ENCODE measurements around the gene PTPRA. TPM values are rescaled to one million over a fixed set of nuclear protein-coding genes. Genes with fewer than 3 reads are reported as not detected.
"Not testable (repeated sequence)": the region's sequence is repeated elsewhere in the genome, so short reads cannot be mapped to it uniquely, and the experiment has no call there.

Gene PTPRA
- total and polyA plus RNA-seq, 9 donors: 37.4 to 60.5 (median 45.7) TPM

- 90% methylated on average over 4 of the region's 8 CpGs for WGBS (ENCODE audit: insufficient coverage)
- Histone ChIP-seq H3K36me3 (ENCODE audit: control insufficient read depth, insufficient read depth, low read length) (peaks cover 34% of the 10 kb centered on the region), H3K9me3 (replicated peaks; ENCODE audit: control insufficient read depth, low read depth, low read length) (no peaks in the 10 kb centered on the region), H3K4me1 (ENCODE audit: control insufficient read depth, insufficient read depth, low read length) (peaks cover 41% of the 10 kb centered on the region), H3K4me3 (ENCODE audit: low read length) (no peak overlapping the region), H3K27ac (ENCODE audit: low read length) (peak overlapping the region; percentile 91), H3K27me3 (ENCODE audit: control insufficient read depth, insufficient read depth, low read length) (no peaks in the 10 kb centered on the region)
- no peak for DNase-seq
Measured at GRCh38 chr20:3044336-3044965, 171.2 kb downstream of the PTPRA start.

- Histone ChIP-seq H3K9me3 (replicated peaks; ENCODE audit: control insufficient read depth, low read depth, low read length) (no peaks in the 10 kb centered on the region), H3K4me1 (ENCODE audit: control insufficient read depth, insufficient read depth, low read length) (peaks cover 41% of the 10 kb centered on the region), H3K27ac (ENCODE audit: low read length) (peak overlapping the region; percentile 91), H3K27me3 (ENCODE audit: control insufficient read depth, insufficient read depth, low read length) (no peaks in the 10 kb centered on the region), H3K4me3 (ENCODE audit: low read length) (peak overlapping the region; percentile 85), H3K36me3 (ENCODE audit: control insufficient read depth, insufficient read depth, low read length) (peaks cover 33% of the 10 kb centered on the region)
- under 1% methylated on average over 23 of the region's 24 CpGs for WGBS (ENCODE audit: insufficient coverage)
- DNase-seq: no peak
Measured at GRCh38 chr20:3045042-3045815, 171.9 kb downstream of the PTPRA start.

DNA sequence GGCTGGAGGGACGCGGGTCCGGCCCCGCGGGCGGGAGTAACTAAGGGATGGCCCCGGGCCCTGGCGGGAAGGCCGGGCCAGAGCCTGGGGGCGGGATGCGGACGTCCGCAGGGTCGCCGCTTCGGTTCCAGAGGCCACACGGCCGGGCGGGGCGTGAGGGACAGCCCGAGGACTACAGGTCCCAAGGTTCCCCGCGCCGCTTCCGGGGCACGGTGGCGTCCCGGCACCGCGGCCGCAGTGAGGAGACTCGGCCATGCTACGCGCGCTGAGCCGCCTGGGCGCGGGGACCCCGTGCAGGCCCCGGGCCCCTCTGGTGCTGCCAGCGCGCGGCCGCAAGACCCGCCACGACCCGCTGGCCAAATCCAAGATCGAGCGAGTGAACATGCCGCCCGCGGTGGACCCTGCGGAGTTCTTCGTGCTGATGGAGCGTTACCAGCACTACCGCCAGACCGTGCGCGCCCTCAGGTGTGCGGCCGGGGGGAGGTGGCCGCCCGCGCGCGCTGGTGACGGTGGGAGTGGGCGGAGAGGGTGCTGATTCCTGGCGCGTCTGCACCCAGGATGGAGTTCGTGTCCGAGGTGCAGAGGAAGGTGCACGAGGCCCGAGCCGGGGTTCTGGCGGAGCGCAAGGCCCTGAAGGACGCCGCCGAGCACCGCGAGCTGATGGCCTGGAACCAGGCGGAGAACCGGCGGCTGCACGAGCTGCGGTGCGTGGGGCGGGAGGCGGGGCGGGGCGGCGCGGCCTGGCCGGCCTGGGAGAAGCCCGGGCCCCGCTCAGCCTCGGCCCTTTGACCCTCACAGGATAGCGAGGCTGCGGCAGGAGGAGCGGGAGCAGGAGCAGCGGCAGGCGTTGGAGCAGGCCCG lies 172.8 kb downstream of the PTPRA start, which contains the start of gene MRPS26:
MRPS26 (plus strand) TSS at position 237 of the 861 bp plus-strand sequence; CDS start at position 254, 17 bp downstream.
- Histone ChIP-seq H3K27me3 (ENCODE audit: control insufficient read depth, insufficient read depth, low read length) (no peaks in the 10 kb centered on the region), H3K9me3 (replicated peaks; ENCODE audit: control insufficient read depth, low read depth, low read length) (no peaks in the 10 kb centered on the region), H3K4me3 (ENCODE audit: low read length) (peak within 1 kb of the TSS; percentile 85), H3K36me3 (ENCODE audit: control insufficient read depth, insufficient read depth, low read length) (peaks cover 31% of the 10 kb centered on the region), H3K4me1 (ENCODE audit: control insufficient read depth, insufficient read depth, low read length) (peaks cover 41% of the 10 kb centered on the region), H3K27ac (ENCODE audit: low read length) (peak within 1 kb of the TSS; percentile 91)
- DNase-seq: peak; percentile 97
- WGBS (ENCODE audit: insufficient coverage): under 1% methylated on average over 104 of the region's 104 CpGs

- WGBS (ENCODE audit: insufficient coverage): 30% methylated on average over 33 of the region's 39 CpGs
- peak overlapping the region; percentile 85 for H3K4me3 ChIP-seq (ENCODE audit: low read length)
- peaks cover 31% of the 10 kb centered on the region for H3K36me3 ChIP-seq (ENCODE audit: control insufficient read depth, insufficient read depth, low read length)
- H3K9me3 ChIP-seq (replicated peaks; ENCODE audit: control insufficient read depth, low read depth, low read length): no peaks in the 10 kb centered on the region
- H3K4me1 ChIP-seq (ENCODE audit: control insufficient read depth, insufficient read depth, low read length): peaks cover 37% of the 10 kb centered on the region
- peak overlapping the region; percentile 35 for H3K27ac ChIP-seq (ENCODE audit: low read length)
- DNase-seq: no peak
- H3K27me3 ChIP-seq (ENCODE audit: control insufficient read depth, insufficient read depth, low read length): no peaks in the 10 kb centered on the region
Measured at GRCh38 chr20:3046677-3047462, 173.6 kb downstream of the PTPRA start.

- Histone ChIP-seq H3K4me1 (ENCODE audit: control insufficient read depth, insufficient read depth, low read length) (peaks cover 30% of the 10 kb centered on the region), H3K27me3 (ENCODE audit: control insufficient read depth, insufficient read depth, low read length) (no peaks in the 10 kb centered on the region), H3K4me3 (ENCODE audit: low read length) (no peak overlapping the region), H3K27ac (ENCODE audit: low read length) (no peak overlapping the region), H3K9me3 (replicated peaks; ENCODE audit: control insufficient read depth, low read depth, low read length) (no peaks in the 10 kb centered on the region), H3K36me3 (ENCODE audit: control insufficient read depth, insufficient read depth, low read length) (peaks cover 31% of the 10 kb centered on the region)
- 82% methylated on average over 8 of the region's 14 CpGs for WGBS (ENCODE audit: insufficient coverage)
- DNase-seq: no peak
Measured at GRCh38 chr20:3047486-3048419, 174.5 kb downstream of the PTPRA start.

GRCh38 chr20:3051385-3052019 lies 178.2 kb downstream of the PTPRA start:
- DNase-seq: no peak
- no peak overlapping the region for H3K4me3 ChIP-seq (ENCODE audit: low read length)
- H3K36me3 ChIP-seq (ENCODE audit: control insufficient read depth, insufficient read depth, low read length): peaks cover 31% of the 10 kb centered on the region
- H3K27me3 ChIP-seq (ENCODE audit: control insufficient read depth, insufficient read depth, low read length): no peaks in the 10 kb centered on the region
- H3K27ac ChIP-seq (ENCODE audit: low read length): no peak overlapping the region
- WGBS (ENCODE audit: insufficient coverage): 55% methylated on average over 3 of the region's 7 CpGs
- H3K9me3 ChIP-seq (replicated peaks; ENCODE audit: control insufficient read depth, low read depth, low read length): no peaks in the 10 kb centered on the region
- peaks cover 15% of the 10 kb centered on the region for H3K4me1 ChIP-seq (ENCODE audit: control insufficient read depth, insufficient read depth, low read length)

DNA sequence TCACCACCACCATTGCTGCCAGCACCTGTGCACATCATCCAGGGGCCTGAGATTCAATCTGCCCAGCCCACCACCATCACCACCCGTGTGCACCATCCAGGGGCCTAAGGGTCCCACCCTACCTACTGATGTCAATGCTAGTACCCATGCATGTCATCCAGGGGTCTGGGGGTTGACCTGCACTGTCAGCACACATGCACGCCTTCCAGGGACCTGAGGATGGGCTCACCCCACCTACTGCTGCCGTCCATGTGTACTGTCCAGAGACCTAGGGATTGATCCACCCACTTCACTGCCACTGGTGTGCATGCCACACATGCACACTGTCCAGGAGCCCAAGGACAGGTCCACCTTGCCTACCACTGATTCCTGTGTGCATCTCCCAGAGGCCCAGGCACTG lies 186.2 kb downstream of the PTPRA start:
- Histone ChIP-seq H3K27ac (ENCODE audit: low read length) (no peak overlapping the region), H3K4me1 (ENCODE audit: control insufficient read depth, insufficient read depth, low read length) (no peaks in the 10 kb centered on the region)
- 92% methylated on average over 3 of the region's 3 CpGs for WGBS (ENCODE audit: insufficient coverage)

GRCh38 chr20:3064119-3064518 lies 190.8 kb downstream of the PTPRA start:
- 71% methylated on average over 3 of the region's 6 CpGs for WGBS (ENCODE audit: insufficient coverage)
- H3K36me3 ChIP-seq (ENCODE audit: control insufficient read depth, insufficient read depth, low read length); H3K27ac ChIP-seq (ENCODE audit: low read length); H3K4me1 ChIP-seq (ENCODE audit: control insufficient read depth, insufficient read depth, low read length); H3K4me3 ChIP-seq (ENCODE audit: low read length); H3K9me3 ChIP-seq (replicated peaks; ENCODE audit: control insufficient read depth, low read depth, low read length); DNase-seq; H3K27me3 ChIP-seq (ENCODE audit: control insufficient read depth, insufficient read depth, low read length): not testable (repeated sequence)

More for the DNA sequence above, 186.2 kb downstream of the PTPRA start:
- Histone ChIP-seq H3K9me3 (replicated peaks; ENCODE audit: control insufficient read depth, low read depth, low read length) (no peaks in the 10 kb centered on the region), H3K36me3 (ENCODE audit: control insufficient read depth, insufficient read depth, low read length) (no peaks in the 10 kb centered on the region), H3K4me3 (ENCODE audit: low read length) (no peak overlapping the region), H3K27me3 (ENCODE audit: control insufficient read depth, insufficient read depth, low read length) (no peaks in the 10 kb centered on the region)
- DNase-seq: no peak
